ENCODE data around the gene CRIM1.

Gene CRIM1

DNA sequence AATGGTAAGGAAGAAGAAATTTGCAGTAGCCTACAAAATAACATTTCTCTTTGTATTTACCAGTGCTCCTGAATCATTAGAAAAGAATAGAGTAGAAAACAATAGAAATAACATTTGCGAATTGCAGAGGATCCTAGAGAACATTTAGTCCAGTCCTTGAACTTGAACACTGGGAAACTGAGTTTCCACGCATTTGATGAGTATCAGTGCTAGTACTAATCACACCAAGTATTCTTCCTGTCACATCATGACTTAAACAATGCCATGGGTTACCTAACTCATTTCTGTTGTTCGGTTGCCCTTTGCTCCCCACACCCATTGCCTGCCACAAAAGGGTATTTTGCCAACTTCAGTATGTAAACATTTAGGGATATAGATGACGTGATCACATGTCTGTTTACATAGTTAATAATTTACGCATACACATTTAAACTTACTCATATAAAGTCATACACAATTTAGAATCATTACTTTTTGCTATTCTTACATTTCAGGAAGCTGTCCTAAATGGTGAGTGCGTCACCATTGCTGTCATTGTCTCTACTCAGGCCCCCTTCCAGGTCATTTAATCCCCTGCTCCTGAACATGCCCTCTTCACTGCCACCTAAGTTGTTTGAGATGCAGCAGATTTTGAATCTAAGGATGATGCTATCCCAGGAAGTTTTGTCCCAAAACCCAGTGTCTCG is 42.3 kb downstream of the CRIM1 start:
- DNase-seq: no peak

DNA sequence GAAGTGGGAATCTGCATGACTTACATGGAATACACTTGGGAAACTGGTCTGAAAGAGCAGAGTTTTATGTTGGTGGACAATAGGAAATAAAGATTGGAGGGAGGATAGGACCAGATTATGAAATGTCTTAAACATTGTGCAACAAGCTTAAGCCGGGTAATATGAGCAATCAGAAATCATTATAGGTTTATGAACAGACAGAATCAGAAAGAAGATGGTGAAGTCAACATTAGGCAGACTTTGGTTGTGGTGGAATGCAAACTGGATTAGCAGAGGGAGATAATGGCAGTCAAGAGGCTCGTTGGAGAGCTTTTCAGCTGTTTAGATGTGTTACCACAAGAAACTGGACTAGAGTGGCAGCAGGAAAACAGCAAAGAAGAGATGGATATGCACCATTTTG is 43.5 kb downstream of the CRIM1 start:
- DNase-seq: no peak

DNA sequence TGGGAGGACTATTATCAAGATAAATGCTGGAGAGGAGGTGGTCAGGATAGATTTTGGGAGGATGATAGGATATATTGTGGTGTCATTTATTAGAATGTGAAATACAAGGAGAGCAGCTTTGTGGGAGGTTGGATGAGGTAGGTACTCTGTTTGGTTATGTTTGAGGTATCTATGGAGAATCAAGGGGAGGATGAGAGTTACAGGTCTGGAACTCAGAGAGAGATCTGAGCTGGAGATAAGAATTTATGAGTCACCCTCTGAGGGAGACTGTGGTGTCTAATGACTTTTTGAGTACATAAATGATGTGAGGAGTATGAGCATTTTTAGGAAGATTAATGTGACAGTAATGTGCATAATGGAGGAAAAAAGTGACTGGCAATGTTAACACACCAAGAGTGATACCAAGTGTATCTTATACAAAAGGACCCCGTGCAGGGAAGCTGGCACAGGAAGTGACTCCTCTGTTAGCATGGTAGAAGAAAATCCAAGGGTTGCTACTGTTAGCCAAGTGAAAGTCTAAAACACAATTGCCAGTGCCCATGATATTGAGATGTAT is 48.2 kb downstream of the CRIM1 start:
- DNase-seq: no peak

DNA sequence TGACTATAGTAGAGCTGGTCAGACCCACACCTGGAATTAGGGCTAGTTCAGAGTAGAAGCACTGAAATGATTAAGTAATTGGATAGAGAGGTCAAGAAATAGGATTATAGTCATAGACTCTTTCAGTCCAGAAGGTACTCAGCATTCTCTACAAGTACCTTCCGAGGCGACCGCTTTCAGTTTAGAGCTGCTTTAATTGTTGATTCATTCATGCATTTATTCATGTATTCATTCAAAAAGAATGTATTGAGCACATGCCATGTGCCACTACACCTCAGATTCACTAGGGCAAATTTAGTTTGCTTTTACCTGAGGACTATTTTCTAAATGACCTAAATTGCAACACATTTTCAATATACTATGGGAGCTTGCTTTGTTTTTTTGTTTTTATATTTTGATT is 48.7 kb downstream of the CRIM1 start:
- DNase-seq: no peak

DNA sequence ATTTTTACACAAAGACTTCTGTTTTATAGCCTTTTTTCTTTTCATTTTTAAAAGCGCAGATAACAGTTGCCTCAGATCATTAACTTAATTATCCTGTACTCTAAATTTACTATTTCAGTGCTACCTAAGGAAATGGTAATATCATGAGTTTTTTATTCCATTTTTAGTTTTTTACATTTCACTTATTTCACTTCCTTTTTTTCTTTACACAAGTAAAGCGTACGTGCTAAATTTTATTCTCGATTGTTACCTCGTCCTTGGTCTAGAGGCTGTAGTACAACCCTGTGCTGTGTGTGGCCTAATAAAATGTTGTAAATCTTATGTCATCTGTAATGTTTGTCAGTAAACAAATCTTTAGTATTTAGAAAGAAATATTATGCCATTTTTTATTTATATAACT is 49.2 kb downstream of the CRIM1 start:
- DNase-seq: no peak

DNA sequence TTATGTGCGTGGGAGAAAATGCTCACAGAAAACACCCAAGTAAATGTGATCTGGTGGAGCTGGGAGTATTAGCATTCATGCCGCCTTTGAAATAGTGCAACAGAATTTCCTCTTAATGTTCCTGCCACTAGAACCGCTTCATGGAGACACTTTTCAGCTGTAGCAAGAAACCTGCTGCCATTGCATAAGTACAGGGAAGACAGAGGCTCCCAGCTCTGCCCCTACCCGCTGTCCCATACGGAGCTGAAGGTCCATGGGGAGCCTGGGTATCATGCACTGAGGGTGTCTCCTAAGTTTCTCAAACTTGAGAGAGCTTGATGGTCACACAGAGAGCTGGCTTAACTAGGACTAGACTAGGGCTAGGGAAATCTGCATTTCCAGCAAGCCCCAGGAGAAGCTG is 49.6 kb downstream of the CRIM1 start:
- DNase-seq: no peak

DNA sequence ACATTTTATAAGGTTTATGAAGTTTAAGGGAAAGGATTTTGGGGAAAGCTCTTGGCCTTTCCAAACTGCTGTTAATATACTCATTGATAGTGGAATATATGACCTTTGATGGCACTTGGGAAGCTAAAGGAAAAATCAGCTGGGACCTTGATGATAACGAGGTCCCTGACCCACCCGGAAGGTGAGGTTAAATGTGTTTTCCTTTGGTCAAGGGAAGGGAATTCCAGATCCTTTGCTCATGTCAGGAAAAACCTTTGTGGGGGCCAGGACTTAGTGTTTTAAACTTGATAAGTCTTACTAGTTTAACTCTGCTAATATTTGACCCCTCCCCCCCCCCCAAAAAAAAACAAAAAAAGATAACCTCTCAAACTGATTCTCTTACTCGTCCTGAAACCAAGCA is 50.7 kb downstream of the CRIM1 start:
- DNase-seq: no peak

DNA sequence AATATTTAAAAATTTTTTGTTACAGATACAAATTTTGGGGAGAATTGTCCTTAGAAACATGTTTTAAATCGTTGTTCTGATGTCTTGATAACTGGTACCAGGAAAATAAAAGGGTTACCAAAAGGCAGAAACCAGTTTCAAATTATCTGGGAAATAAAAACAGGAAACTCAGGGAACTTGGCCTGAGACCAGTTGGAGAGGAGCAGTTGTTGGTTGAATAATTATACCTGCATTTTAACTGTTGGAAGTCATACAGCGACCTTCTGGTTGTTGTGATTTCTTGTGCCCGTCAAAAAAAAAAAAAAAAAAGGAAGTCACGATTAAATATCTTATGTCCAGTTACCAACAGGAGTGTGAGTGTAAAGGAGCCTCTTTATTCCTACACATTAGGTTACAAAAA is 51.8 kb downstream of the CRIM1 start:
- no peak for DNase-seq

DNA sequence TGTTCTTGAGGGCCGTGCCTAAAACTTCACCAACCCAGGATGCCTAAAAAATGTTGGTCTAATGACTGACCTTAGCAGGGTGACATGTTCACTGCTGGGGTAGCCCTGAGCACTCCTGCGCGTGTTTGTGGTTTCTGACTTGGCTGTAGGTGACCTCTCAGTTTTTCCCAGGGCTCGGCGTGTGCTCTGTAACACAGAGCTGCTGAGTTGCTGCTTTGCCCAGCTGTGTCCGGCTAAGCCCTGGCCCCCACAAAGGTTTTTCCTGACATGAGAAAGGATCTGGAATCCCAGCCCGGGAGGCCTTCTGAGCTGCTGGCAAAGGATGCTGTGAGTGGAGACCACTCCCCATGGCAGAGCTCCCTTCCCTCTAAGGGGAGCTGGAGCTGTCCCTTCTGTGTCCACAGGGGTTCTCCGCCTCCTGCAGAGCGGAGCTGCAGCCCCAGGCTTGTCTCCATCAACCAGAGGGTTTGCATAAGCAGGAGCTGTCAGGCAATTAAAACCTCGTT is 52.7 kb downstream of the CRIM1 start:
- no peak for DNase-seq

DNA sequence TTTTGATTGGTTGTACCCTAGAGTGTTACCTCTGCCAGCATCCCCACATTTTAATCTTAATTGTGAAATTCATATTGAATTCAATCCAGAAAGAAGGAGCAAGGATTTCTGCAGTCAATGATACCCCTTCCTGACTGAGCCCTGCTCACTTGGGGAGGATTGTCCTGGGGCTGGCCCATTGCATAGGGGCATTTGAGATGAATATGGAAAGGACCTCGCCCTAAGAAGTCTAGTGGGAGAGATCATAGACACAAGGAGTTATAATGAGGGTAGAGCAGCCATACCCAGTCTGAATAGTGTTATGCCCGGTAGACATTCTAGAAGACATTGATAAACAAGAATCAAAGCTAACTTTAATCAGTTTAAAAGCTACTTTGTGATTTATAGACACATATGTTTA is 53.8 kb downstream of the CRIM1 start:
- DNase-seq: no peak

DNA sequence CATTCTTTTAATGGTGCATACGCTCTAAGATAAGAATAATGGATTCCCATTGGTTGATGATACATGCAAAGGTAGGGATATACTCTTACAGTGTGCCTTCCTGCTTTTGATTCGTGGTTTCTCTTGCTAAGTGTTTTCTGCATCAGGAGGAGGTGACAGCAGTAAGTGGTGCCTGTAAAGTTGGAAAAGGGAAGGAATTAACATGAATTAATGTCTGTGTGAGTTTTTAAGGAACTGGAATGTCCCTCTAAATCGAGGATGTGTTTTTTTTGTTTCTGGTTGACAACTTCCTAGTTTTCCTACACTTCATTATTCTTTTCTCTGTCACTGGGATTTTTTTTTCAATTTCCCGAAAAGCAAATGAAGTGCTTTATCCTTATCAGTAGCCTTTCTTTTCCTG is 54.4 kb downstream of the CRIM1 start:
- DNase-seq: no peak

DNA sequence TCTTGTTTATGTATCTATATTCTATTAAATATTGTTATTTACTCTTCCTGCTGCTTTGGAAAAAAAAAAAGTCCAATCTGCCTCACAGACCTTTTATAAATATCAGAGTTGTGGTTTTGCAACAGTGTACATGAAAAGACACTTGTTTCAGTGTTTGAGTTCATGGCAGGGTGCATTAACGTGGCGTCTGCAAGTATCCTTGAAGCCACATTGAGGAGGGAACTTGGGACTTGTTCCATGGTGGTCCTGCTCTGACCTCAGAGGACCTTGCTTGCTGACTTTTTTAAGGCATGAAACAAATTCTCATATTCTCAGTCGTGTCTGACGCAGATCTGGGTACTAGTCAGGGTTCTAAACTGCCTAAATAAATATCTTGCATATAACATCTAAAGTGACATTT is 55.1 kb downstream of the CRIM1 start:
- no peak for DNase-seq

DNA sequence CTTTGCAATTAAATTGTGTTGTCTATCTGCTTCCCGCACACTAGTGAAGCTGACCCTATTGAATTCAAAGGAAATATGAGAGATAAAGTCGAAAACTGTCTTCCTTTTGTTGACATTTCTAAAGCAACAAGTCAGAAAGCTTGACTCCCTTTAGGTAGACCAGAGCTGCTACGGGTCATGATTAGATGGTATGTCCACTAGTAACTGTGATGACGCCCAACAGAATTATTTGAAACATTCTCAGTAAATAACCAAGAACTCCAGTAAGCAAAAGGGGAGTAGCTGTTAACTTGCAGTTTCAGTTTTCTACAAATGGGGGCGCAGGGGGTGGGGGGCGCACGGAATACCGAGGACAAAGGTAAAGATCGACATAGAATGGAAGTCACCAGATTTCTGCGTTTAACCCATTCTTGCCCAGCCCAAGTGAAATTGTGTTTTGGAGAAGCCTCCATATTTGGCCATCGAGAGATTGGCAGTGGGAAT is 56.4 kb downstream of the CRIM1 start:
- DNase-seq: no peak

DNA sequence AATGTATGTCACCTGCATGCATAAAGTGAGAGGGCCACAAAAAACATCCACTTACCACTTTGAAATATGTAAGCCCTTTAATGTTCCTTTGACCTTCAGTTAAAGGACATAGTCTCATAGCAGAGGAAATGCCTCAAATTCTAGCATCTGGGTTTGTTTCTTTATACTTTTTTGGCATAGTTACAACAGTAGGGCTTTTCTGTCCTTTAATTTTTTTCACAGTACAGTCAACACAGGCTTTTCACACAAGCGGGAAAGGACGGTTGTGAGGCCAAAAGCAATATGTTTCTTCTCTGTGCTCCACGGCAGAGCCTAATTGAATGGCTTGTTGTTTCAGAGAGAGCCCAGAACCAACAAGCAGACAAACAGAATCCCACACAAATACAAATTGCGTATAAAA is 57.6 kb downstream of the CRIM1 start:
- no peak for DNase-seq

DNA sequence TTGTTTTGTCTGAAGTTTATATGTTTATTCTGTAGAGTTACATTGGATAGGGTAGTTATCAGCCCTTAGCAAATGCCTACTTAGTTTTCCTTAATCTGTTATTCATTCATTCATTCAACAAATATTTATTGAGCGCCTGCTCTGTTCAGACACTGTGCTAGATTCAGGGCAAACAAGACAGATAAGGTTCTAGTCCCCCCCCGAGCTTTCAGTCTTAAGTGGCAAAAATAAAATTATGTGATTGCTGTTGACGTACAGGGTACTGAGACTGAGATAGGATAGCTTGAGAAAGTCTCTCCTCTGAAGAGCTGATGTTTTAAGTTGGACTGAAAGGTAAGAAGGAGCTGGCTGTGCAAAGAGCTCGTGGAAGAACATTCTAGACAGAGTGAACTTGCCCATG is 58.7 kb downstream of the CRIM1 start:
- no peak for DNase-seq

DNA sequence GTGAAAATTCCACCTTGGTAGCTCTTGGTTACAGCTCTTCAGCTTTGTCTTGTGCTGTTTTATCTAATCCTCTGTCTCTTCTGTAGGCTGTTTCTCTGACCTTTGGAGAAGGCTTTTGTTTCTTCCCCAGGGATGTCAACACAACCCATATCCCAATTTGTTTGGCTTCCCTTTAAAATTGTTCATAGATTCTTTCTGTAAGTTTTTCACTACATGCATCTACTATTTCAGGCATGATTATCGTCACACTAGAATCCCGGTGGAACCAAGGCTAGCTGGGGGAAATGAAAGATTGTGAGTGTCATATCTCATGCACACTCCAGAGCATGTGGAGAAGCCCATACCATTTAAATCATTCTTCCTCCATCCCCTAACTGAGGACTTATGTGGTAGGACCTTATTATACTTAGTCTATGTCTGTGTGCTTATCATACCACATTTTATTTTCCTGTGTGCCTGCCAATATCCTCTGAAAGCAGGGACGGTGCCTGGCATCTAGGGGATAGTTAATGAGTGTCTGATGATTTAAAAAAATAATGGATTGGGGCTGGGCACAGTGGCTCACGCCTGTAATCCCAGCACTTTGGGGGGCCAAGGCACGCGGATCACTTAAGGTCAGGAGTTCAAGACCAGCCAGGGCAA is 59.9 kb downstream of the CRIM1 start:
- DNase-seq: no peak

DNA sequence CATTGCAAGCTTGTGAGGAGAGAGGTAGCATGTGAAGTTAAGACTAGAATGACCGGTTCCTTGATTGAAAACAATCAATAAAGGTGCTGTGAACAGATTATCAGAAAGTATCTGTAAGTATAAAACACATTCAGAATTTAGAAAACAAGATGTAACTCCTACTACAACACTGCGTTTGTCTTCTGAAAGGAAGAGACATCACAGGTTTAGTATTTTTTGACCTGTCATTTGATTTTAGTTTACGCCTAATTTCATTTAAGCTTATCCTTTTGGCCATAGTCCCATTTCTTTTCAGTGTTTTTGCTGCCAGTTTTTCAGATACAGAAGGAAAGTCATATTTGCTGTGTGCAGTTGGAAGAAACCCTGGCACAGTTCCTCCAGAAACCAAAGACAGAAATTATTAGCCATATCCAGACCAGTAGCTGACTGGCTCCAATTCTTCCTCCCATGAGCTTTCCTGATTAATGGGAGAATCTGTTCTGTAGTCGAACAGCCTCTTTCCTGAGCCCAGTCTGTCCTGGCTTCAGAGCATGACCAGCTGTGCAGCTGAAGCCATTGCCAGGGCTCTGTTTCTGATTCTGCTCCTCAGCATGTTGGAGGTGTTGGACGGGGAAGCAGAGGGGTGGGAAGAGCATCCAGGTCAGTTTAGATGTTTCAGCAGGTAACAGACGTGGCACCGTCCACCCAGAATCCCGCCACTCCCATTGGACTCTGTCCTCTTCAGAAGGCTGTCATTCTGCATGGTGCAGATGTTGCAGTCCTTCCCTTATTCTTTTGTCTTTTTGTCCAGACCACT is 61.0 kb downstream of the CRIM1 start:
- DNase-seq: no peak

DNA sequence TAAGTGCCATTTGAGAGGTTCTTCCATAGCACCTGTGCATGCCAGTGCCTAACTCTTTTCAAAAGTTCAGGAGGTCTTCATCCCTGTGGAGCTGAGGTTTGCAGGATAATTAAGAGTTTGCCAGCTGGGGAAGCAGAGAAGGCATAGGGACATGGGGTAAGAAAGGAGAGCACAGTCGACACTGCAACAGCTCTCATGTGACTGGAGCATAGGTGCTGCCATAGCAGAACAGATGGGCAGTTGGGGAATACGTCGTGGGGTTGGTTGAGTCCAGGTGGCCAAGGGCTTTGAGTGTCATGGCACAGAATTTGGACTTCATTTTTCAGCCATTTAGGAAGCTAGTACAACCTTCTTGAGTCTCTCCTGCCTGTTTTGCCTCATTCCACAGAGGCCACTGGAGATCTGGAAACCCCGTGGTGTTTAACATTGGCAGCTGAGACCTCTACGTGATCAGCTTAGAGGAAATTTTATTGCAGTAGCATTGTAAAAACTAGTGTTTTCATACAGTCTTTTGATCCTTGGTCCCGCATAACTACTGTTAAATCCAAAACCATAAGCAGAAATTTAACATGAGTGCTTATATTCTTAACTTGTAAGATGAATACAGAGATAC is 65.1 kb downstream of the CRIM1 start:
- no peak for DNase-seq

DNA sequence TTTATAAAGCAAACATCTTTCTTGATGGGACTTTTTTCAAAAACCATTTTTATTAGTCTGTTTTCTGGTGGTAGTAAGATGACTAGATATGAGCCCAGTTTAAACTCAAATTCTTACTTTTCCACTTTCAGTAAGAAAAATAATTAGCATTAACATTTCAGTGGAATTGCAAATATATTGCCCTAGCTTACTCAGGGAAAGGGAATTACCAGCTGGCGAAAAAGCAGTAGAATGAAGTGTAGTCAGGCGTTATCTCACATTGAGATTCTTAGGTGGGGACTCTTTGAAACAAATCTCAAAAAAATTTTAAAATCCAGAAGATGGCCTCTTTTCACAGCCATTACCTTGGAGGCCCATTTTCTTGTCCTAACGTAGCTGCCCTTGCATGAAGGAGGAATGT is 65.8 kb downstream of the CRIM1 start:
- DNase-seq: no peak

DNA sequence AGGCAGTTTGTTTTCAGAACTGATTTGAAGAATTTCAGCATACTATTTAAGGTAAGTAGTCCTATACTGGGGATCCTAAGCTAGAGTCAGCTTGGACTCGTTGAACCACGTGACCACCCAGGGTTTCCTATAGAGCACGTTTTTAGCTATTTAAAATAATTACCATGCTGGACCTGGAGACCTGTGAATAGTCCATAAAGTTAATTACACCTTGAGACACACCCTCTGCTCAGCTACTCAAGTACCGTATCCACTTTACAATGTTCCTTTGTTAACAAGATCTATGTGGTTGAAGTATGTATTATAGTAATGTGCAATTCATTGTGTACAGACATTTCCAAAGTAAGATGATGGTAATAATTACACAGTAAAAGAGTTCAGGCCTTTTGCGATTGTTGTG is 67.6 kb downstream of the CRIM1 start:
- DNase-seq: peak; percentile 7

DNA sequence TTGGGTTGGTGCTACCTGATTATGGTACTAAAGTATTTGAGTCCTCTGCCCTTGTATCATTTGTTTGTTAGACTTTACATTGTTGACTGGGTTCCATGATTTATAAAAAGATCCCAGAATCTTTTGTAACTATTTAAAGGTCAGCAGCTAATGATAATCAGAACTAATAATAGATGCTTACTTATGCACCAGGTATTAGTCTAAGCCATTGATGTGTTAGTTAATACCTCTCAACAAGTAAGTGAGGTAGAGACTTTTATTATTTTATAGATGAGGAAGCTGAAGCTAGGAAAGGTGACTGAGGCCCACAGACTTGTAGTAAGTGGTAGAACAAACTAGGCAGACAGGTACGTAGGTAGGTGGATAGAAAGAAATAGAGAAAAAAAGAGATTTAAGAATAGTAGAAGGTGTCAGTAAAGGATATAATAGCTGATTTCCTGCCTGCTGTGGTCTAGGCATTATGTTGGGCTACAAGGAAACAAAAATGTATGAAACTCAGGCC is 68.1 kb downstream of the CRIM1 start:
- DNase-seq: no peak

DNA sequence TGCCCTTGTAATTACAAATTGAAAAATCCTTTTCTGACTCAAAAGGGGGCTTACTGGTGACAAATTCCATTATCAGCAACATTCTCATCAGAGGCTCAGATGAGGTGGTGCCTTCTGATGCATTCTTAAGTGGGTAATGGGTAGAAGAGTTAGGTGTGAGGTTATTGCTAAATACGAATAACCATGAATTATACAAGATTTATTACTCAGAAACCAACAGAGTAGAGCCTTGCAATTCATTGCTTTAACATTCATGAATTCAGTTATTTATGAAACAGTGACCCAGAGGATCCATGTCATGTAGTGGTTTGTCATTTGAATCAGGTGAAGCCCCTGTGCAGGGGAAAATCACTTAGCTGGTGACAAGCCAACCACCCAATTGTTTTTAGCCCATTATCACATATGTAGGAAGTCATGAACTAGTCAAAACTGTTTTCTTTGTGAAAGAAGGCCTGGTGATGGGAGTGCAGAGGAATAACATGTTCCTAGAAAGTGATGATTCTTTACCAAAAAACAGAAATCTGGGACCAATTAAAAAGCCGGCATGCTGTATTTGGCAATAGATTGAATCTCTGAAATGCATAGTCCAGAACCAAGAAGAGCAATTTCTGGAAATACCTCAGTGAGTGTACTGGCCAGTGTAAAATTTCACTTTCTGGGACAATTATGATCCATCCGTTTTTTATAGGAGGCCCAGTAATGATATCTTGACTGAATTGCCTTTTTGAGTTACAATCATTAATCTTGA is 70.2 kb downstream of the CRIM1 start:
- no peak for DNase-seq

Data from NCI-H510A (cell line).